Measurements from ENCODE around the gene CENPC.

CENPC gene

GRCh38 chr4:67428819-67429218, 116.5 kb downstream of the CENPC start:
- no peak for DNase-seq (ENCODE audit: low read depth)
- no peak overlapping the region for H3K4me3 ChIP-seq (ENCODE audit: low read depth, low read length)
- TF ChIP-seq POLR2A (IDR thresholded peaks at IDR 0.05; ENCODE audit: extremely low read depth, insufficient read length) (no peak), MAX (IDR thresholded peaks at IDR 0.05; ENCODE audit: low read depth, low read length) (no peak), MYC (IDR thresholded peaks at IDR 0.05; ENCODE audit: low read depth, low read length) (no peak), CTCF (IDR thresholded peaks at IDR 0.05; ENCODE audit: low read depth, low read length) (no peak)

Data from NB4 (cell line).